GM08714 (cell line): ENCODE data around the gene NCAM1.

Experiments used
- H3K4me3 ChIP-seq: fragments of 200-500 bp; sonication (Bioruptor generic); 2 replicates; pipeline ENCODE4 v1.5.1; 2014; ENCODE audit warnings: mild to moderate bottlenecking, low read length, inconsistent platforms
- ZNF274 ChIP-seq: IDR thresholded peaks from 2 replicates; pipeline ENCODE4 v1.6.1; 2012; ENCODE audit warnings: mild to moderate bottlenecking, low read depth, low read length

NCAM1 gene

GRCh38 chr11:113106507-113106906 is 145.3 kb downstream of the NCAM1 start:
- no peak overlapping the region for H3K4me3 ChIP-seq
- no peak for TF ChIP-seq ZNF274

DNA sequence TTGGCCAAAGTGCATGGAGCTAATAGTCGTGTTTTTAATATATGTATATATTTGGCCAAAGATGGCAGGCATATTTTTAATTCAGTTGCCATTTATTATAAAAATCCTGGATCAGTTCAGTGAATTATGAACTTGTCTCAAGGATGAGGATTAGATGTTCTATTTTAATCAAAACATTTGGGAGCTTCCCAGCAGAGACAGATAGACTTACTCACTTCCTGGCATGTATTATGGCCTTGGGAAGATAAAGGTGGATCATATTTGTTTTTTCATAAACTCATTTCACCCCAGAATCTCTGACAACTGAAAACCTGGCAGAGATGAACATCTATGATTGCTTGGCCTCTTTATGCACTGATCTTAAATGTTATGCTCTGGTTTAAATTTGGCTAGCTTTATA is 148.8 kb downstream of the NCAM1 start:
- no peak for TF ChIP-seq ZNF274
- H3K4me3 ChIP-seq = no peak overlapping the region

DNA sequence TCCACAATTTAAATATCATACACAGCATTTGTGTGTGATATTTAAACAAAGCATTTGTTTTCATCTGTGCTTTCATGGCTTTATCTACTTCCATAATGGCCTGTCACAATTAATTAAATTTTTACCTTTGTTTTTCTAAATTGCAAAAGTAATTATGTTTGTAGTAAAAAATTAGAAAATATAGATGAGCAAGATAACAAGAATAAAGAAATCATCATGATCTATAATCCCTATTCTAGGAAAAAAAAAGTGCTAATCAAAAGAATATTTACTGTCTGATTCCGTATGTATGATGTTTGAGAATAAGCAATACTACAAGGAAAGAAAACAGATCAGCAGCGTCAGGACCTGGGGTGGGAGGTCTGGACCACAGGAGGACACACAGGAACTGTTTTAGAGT is 149.9 kb downstream of the NCAM1 start:
- no peak for TF ChIP-seq ZNF274
- H3K4me3 ChIP-seq = no peak overlapping the region

- no peak overlapping the region for H3K4me3 ChIP-seq
- TF ChIP-seq ZNF274 = no peak
Observed at GRCh38 chr11:113112307-113112706, 151.1 kb downstream of the NCAM1 start.

DNA sequence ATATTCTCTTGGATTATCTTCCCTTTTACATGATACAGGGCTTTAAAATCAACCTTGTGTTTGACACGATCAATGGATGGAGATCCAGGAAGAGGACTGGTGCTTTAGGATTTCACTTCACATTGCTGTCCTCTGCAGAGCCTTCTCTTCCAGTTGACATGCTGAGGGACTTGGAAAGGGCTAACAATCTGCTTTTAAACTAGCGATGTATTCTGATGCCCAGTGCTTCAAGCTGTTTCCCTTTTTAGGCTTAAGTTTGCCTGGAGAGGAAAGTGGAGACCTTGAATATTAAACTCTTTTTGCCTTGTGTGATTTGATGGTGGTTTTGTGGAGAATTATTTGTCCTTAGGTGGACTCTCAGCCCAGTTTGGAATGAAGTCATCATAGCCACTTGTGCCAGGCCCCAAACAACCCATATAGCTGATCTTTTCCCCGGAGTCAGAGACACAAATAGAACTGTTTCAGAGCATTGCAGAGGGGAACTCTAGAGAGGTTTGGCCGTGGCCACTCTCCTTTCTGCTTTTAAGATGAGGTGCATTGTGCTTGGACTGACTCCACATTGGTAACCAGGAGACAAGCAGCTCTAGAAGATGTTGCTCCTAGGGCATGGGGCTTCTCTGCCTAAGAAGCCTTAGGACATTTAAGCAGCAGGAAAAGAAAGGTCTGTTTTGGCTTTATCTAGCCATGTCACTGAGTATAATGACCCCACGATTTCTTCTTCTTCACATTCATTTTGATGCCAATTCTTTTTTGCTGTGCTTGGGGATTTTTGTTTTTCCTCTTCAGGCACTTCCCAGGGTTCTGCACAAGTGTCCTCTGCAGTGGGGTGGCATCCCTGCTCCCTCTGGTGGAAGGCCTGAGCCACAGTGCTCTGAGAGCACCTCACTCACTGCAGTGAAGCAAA is 152.8 kb downstream of the NCAM1 start:
- H3K4me3 ChIP-seq = no peak overlapping the region
- TF ChIP-seq ZNF274 = no peak

- TF ChIP-seq ZNF274 = no peak
- H3K4me3 ChIP-seq = no peak overlapping the region
Observed at GRCh38 chr11:113114705-113115027, 153.4 kb downstream of the NCAM1 start.

GRCh38 chr11:113118104-113118503 is 156.9 kb downstream of the NCAM1 start:
- no peak overlapping the region for H3K4me3 ChIP-seq
- TF ChIP-seq ZNF274 = no peak

- no peak overlapping the region for H3K4me3 ChIP-seq
- no peak for TF ChIP-seq ZNF274
Observed at GRCh38 chr11:113119074-113119473, 157.9 kb downstream of the NCAM1 start.

DNA sequence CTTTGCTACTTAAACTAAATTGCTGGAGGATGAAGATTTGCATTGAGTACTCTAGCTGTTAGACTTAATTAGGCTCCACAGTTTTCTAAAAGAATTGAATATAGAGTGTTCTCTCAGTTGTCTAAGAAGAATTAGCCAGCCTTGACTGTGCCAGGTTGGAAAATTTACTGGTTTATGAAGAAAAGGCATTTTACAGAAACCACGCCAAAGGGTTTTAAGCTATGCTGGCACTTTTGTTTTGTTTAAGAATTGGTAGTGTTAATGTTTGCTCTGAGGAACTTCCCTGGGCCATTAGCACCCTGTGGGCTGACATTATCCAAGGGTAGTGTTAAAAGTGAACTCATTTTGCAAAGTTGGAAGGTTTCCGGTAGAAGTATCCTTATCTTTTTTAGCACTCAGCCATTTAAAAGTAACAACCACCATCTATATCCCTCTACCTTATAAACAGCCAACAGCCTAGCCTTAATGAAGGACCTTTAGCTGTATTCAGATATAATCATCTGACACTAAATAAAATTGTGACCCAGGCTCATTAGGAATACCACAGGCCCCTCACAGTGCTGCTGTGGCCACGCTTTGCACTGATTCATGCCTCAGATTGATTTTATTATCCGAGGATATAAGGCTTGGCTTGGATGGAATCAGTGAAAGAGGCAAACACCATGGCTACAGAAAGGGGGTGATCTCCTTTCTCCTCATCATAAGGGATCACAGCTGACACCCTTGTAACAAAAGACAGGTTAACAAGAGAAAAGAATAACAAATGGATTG is 158.9 kb downstream of the NCAM1 start:
- no peak overlapping the region for H3K4me3 ChIP-seq
- no peak for TF ChIP-seq ZNF274

DNA sequence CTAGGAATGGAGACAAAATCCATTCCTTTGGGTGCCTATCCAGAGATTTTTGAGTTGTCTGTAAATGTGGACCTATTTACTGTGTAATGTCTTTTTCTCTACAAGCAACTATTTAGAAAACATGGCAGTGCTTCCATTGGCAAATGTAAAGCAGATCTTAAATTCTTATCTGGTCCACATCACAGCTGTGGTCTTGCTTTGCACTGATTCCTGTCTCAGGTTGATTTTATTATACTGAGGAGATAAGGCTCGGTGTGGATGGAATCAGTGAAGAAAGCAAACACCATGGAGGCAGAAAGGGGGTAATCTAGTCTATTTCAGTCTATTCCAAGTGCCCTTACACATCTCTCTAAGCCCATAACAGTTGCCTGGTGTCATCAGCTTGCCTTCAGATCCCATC is 160.5 kb downstream of the NCAM1 start:
- TF ChIP-seq ZNF274 = no peak
- H3K4me3 ChIP-seq = no peak overlapping the region

- no peak overlapping the region for H3K4me3 ChIP-seq
- no peak for TF ChIP-seq ZNF274
Observed at GRCh38 chr11:113124006-113124405, 162.8 kb downstream of the NCAM1 start.

- no peak overlapping the region for H3K4me3 ChIP-seq
- no peak for TF ChIP-seq ZNF274
Observed at GRCh38 chr11:113124578-113124977, 163.4 kb downstream of the NCAM1 start.

DNA sequence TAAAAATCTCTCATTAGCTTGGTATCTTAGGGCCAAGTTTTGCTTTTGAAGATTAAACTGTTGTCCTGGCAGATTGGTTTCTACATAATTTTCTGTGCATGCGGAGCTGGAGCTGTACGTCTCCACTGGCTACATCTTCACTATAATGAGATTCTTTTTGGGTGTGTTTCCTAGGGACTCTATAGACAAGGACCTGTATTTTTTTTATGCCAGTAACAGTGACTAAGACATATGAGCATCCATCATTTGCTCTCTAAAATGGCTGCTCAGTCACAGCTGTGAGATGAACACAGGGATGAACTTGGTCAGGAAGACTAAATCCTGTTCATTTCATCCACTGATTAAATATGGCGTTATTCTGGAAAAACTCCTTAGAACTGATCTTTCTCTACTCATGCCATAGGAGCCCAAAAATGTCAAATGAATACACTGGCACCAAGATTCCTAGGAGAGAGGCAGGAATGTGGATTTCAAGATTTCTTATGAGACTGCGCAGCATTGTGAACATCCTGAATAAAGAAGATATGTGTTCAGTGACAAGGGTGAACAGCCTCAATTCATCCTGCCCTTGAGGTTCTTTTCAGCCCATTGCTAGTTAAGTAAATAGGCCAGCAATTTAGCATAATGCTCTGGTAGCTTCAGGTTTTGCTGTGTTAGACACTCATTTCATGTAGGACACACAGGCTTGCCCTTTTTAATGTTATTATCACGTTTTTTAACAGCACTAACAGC is 168.2 kb downstream of the NCAM1 start:
- TF ChIP-seq ZNF274 = no peak
- no peak overlapping the region for H3K4me3 ChIP-seq

GRCh38 chr11:113131036-113131775 is 170.0 kb downstream of the NCAM1 start:
- TF ChIP-seq ZNF274 = no peak
- no peak overlapping the region for H3K4me3 ChIP-seq
